Measurements from ENCODE around the gene INPP4B.
A peak's percentile ranks its signal among the peaks of the same experiment; 100 is the strongest.

INPP4B gene

GRCh38 chr4:142846108-142846728 lies at the start of gene INPP4B:
TSS of gene INPP4B (minus strand) at chr4:142846301.
- DNase-seq = peak in 1 of 2 experiments; percentile 30

- DNase-seq = no peak
Observed at GRCh38 chr4:142893012-142893411, 46.9 kb upstream of the INPP4B start.

GRCh38 chr4:142886566-142886965 lies 40.5 kb upstream of the INPP4B start:
- no peak for DNase-seq

GRCh38 chr4:142883040-142883832 lies 37.1 kb upstream of the INPP4B start:
- DNase-seq = no peak

GRCh38 chr4:142882159-142882558 lies 36.1 kb upstream of the INPP4B start:
- DNase-seq = no peak

GRCh38 chr4:142881331-142881730 lies 35.2 kb upstream of the INPP4B start:
- DNase-seq = no peak

GRCh38 chr4:142875117-142875516 lies 29.0 kb upstream of the INPP4B start:
- DNase-seq = no peak

GRCh38 chr4:142874684-142875083 lies 28.6 kb upstream of the INPP4B start:
- DNase-seq = no peak

GRCh38 chr4:142866685-142867084 lies 20.6 kb upstream of the INPP4B start:
- no peak for DNase-seq

GRCh38 chr4:142861351-142861750 lies 15.2 kb upstream of the INPP4B start:
- DNase-seq = no peak

GRCh38 chr4:142858965-142859364 lies 12.9 kb upstream of the INPP4B start:
- no peak for DNase-seq

GRCh38 chr4:142858446-142858845 lies 12.3 kb upstream of the INPP4B start:
- DNase-seq = no peak

GRCh38 chr4:142856576-142856975 lies 10.5 kb upstream of the INPP4B start:
- no peak for DNase-seq

- no peak for DNase-seq
Observed at GRCh38 chr4:142850478-142850877, 4.4 kb upstream of the INPP4B start.

- DNase-seq = peak; percentile 34 to 50
Observed at GRCh38 chr4:142846729-142847596, 862 bp upstream of the INPP4B start.

GRCh38 chr4:142845293-142846107 lies 601 bp downstream of the INPP4B start:
- DNase-seq = no peak

GRCh38 chr4:142844782-142845181 lies 1.3 kb downstream of the INPP4B start:
- no peak for DNase-seq

- DNase-seq = peak; percentile 27 to 56
Observed at GRCh38 chr4:142840516-142841123, 5.5 kb downstream of the INPP4B start.

GRCh38 chr4:142838778-142839177 lies 7.3 kb downstream of the INPP4B start:
- DNase-seq = no peak

- DNase-seq = peak in 1 of 2 experiments; percentile 56
Observed at GRCh38 chr4:142832022-142832421, 14.1 kb downstream of the INPP4B start.

- DNase-seq = no peak
Observed at GRCh38 chr4:142826503-142827241, 19.4 kb downstream of the INPP4B start.

All from NCI-H446 (cell line).